Naive B cell (primary cell): ENCODE measurements around the gene SHC3. TPM values are rescaled to one million over a fixed set of nuclear protein-coding genes. Genes with fewer than 3 reads are reported as not detected.
A peak's percentile ranks its signal among the peaks of the same experiment; 100 is the strongest.

ENCODE experiments used
- ATAC-seq, 2 donors: fragments of 150-1000 bp; cut with Tn5 transposase; 2 replicates each; pipeline ENCODE4 v1.10.0; 2021; ENCODE audit warnings: low read depth in 2 of 2, mild to moderate bottlenecking in 2 of 2, moderate library complexity in 2 of 2
- DNase-seq: peaks from one replicate; pipeline ENCODE4 v3.0.0; 2022
- H3K27ac Mint-ChIP-seq, 6 donors: one replicate each; pipeline ENCODE4 v1.8.0; 2020 to 2022; ENCODE audit warnings: mild to moderate bottlenecking in 6 of 6, mixed read lengths in 6 of 6, moderate library complexity in 5 of 6, inconsistent platforms in 2 of 6
- H3K27me3 Mint-ChIP-seq, 3 donors: one replicate each; pipeline ENCODE4 v1.8.0; 2021 to 2022; ENCODE audit warnings: mixed read lengths in 3 of 3, mild to moderate bottlenecking in 1 of 3
- H3K36me3 Mint-ChIP-seq, 2 donors: one replicate each; pipeline ENCODE4 v1.8.0; 2020 to 2022; ENCODE audit warnings: mixed read lengths in 2 of 2, inconsistent platforms in 1 of 2, mild to moderate bottlenecking in 1 of 2
- H3K4me1 Mint-ChIP-seq, 3 donors: one replicate each; pipeline ENCODE4 v1.8.0; 2020 to 2022; ENCODE audit warnings: mixed read lengths in 3 of 3, inconsistent platforms in 1 of 3, mild to moderate bottlenecking in 1 of 3, moderate library complexity in 1 of 3
- H3K4me3 Mint-ChIP-seq, 8 donors: one replicate each; pipeline ENCODE4 v1.8.0; 2020 to 2022; ENCODE audit warnings: mild to moderate bottlenecking in 8 of 8, mixed read lengths in 8 of 8, moderate library complexity in 8 of 8, inconsistent platforms in 2 of 8
- H3K9me3 Mint-ChIP-seq, 7 donors: one replicate each; pipeline ENCODE4 v1.8.0; 2020 to 2022; ENCODE audit warnings: mixed read lengths in 7 of 7, mild to moderate bottlenecking in 5 of 7, inconsistent platforms in 2 of 7, moderate library complexity in 1 of 7
- polyA plus RNA-seq, 6 donors: library from polyadenylated mRNA; unstranded; fragments of 300-500 nt; fragmentation: Illumina TruSeq; gene quantifications; one replicate each; pipeline ENCODE4 v1.2.3, GENCODE V29; 2021; ENCODE audit warnings: low read depth in 6 of 6

Gene SHC3
- polyA plus RNA-seq, 6 donors from 2014 or later, result 0.04 to 0.24 TPM; not detected in 4

- H3K36me3 Mint-ChIP-seq, result peaks cover 0 to 7% of the 10 kb centered on the region in 2 donors
- no peaks in the 10 kb centered on the region for H3K4me1 Mint-ChIP-seq
- H3K9me3 Mint-ChIP-seq, result peaks cover 0 to 48% (median 24%) of the 10 kb centered on the region in 7 donors
- DNase-seq, result no peak
- no peak for ATAC-seq
- H3K27me3 Mint-ChIP-seq, result peaks cover 18 to 61% (median 50%) of the 10 kb centered on the region in 3 donors
- no peak overlapping the region for H3K4me3 Mint-ChIP-seq
- H3K27ac Mint-ChIP-seq, result peak overlapping the region in 1 of 6 donors; percentile 46
These were observed 148.8 kb downstream of the SHC3 start for GRCh38 chr9:89029788-89030187.

- no peak for DNase-seq
- H3K9me3 Mint-ChIP-seq, result peaks cover 0 to 43% (median 26%) of the 10 kb centered on the region in 7 donors
- H3K27me3 Mint-ChIP-seq, result peaks cover 26 to 49% (median 34%) of the 10 kb centered on the region in 3 donors
- ATAC-seq, result no peak
- peaks cover 0 to 7% of the 10 kb centered on the region in 2 donors for H3K36me3 Mint-ChIP-seq
- H3K4me1 Mint-ChIP-seq, result no peaks in the 10 kb centered on the region
- no peak overlapping the region for H3K4me3 Mint-ChIP-seq
- no peak overlapping the region for H3K27ac Mint-ChIP-seq
These were observed 151.7 kb downstream of the SHC3 start for GRCh38 chr9:89026876-89027275.

- no peak for ATAC-seq
- no peak overlapping the region for H3K4me3 Mint-ChIP-seq
- H3K9me3 Mint-ChIP-seq, result peaks cover 0 to 30% (median 19%) of the 10 kb centered on the region in 7 donors
- H3K36me3 Mint-ChIP-seq, result peaks cover 0 to 7% of the 10 kb centered on the region in 2 donors
- H3K27ac Mint-ChIP-seq, result no peak overlapping the region
- H3K27me3 Mint-ChIP-seq, result peaks cover 27 to 43% (median 36%) of the 10 kb centered on the region in 3 donors
- DNase-seq, result no peak
- no peaks in the 10 kb centered on the region for H3K4me1 Mint-ChIP-seq
These were observed 153.1 kb downstream of the SHC3 start for GRCh38 chr9:89025553-89025952.

- Mint-ChIP-seq H3K27me3 (peaks cover 29 to 48% (median 36%) of the 10 kb centered on the region in 3 donors), H3K9me3 (peaks cover 0 to 21% (median 11%) of the 10 kb centered on the region in 7 donors), H3K27ac (no peak overlapping the region), H3K36me3 (peaks cover 0 to 6% of the 10 kb centered on the region in 2 donors), H3K4me1 (no peaks in the 10 kb centered on the region), H3K4me3 (no peak overlapping the region)
- ATAC-seq, result no peak
- no peak for DNase-seq
These were observed 153.9 kb downstream of the SHC3 start for GRCh38 chr9:89024727-89025126.

GRCh38 chr9:89023740-89024139, 154.9 kb downstream of the SHC3 start:
- no peaks in the 10 kb centered on the region for H3K36me3 Mint-ChIP-seq
- DNase-seq, result no peak
- no peaks in the 10 kb centered on the region for H3K4me1 Mint-ChIP-seq
- peaks cover 0 to 14% (median 7%) of the 10 kb centered on the region in 7 donors for H3K9me3 Mint-ChIP-seq
- no peak overlapping the region for H3K4me3 Mint-ChIP-seq
- no peak for ATAC-seq
- peaks cover 29 to 48% (median 36%) of the 10 kb centered on the region in 3 donors for H3K27me3 Mint-ChIP-seq
- H3K27ac Mint-ChIP-seq, result peak overlapping the region in 1 of 6 donors; percentile 60

- DNase-seq, result no peak
- Mint-ChIP-seq H3K36me3 (no peaks in the 10 kb centered on the region), H3K4me1 (no peaks in the 10 kb centered on the region), H3K4me3 (no peak overlapping the region), H3K27me3 (peaks cover 25 to 46% (median 34%) of the 10 kb centered on the region in 3 donors), H3K27ac (no peak overlapping the region), H3K9me3 (peaks cover 0 to 13% (median 7%) of the 10 kb centered on the region in 7 donors)
- no peak for ATAC-seq
These were observed 155.7 kb downstream of the SHC3 start for GRCh38 chr9:89022902-89023301.

- peaks cover 24 to 47% (median 27%) of the 10 kb centered on the region in 3 donors for H3K27me3 Mint-ChIP-seq
- no peaks in the 10 kb centered on the region for H3K36me3 Mint-ChIP-seq
- H3K27ac Mint-ChIP-seq, result no peak overlapping the region
- no peak for DNase-seq
- H3K4me3 Mint-ChIP-seq, result no peak overlapping the region
- no peaks in the 10 kb centered on the region for H3K4me1 Mint-ChIP-seq
- H3K9me3 Mint-ChIP-seq, result peaks cover 0 to 18% (median 7%) of the 10 kb centered on the region in 7 donors
- ATAC-seq, result no peak
These were observed 156.4 kb downstream of the SHC3 start for GRCh38 chr9:89022001-89022759.

- ATAC-seq, result no peak
- Mint-ChIP-seq H3K27me3 (peaks cover 18 to 43% (median 19%) of the 10 kb centered on the region in 3 donors), H3K4me3 (no peak overlapping the region), H3K27ac (no peak overlapping the region), H3K4me1 (no peaks in the 10 kb centered on the region), H3K9me3 (peaks cover 0 to 24% (median 10%) of the 10 kb centered on the region in 7 donors), H3K36me3 (no peaks in the 10 kb centered on the region)
- DNase-seq, result no peak
These were observed 157.3 kb downstream of the SHC3 start for GRCh38 chr9:89021154-89021803.

- Mint-ChIP-seq H3K4me3 (no peak overlapping the region), H3K27ac (no peak overlapping the region), H3K9me3 (peaks cover 0 to 22% (median 12%) of the 10 kb centered on the region in 7 donors), H3K27me3 (peaks cover 18 to 41% (median 20%) of the 10 kb centered on the region in 3 donors), H3K4me1 (no peaks in the 10 kb centered on the region), H3K36me3 (no peaks in the 10 kb centered on the region)
- DNase-seq, result no peak
- no peak for ATAC-seq
These were observed 157.9 kb downstream of the SHC3 start for GRCh38 chr9:89020754-89021153.

- Mint-ChIP-seq H3K4me3 (no peak overlapping the region), H3K27me3 (peaks cover 8 to 37% (median 13%) of the 10 kb centered on the region in 3 donors), H3K9me3 (peaks cover 0 to 16% (median 9%) of the 10 kb centered on the region in 7 donors), H3K27ac (no peak overlapping the region), H3K4me1 (peaks cover 0 to 4% (median 0%) of the 10 kb centered on the region in 3 donors), H3K36me3 (no peaks in the 10 kb centered on the region)
- ATAC-seq (no peak), DNase-seq (no peak)
These were observed 163.3 kb downstream of the SHC3 start for GRCh38 chr9:89015336-89015735.

- ATAC-seq (no peak), DNase-seq (no peak)
- Mint-ChIP-seq H3K36me3 (no peaks in the 10 kb centered on the region), H3K27ac (peak overlapping the region in 1 of 6 donors; percentile 42), H3K27me3 (peaks cover 8 to 33% (median 13%) of the 10 kb centered on the region in 3 donors), H3K9me3 (peaks cover 0 to 16% (median 9%) of the 10 kb centered on the region in 7 donors), H3K4me1 (peaks cover 0 to 4% (median 0%) of the 10 kb centered on the region in 3 donors), H3K4me3 (no peak overlapping the region)
These were observed 164.5 kb downstream of the SHC3 start for GRCh38 chr9:89014153-89014552.

- DNase-seq (no peak), ATAC-seq (no peak)
- peak overlapping the region in 1 of 6 donors; percentile 42 for H3K27ac Mint-ChIP-seq
- peaks cover 0 to 4% (median 0%) of the 10 kb centered on the region in 3 donors for H3K4me1 Mint-ChIP-seq
- no peaks in the 10 kb centered on the region for H3K36me3 Mint-ChIP-seq
- peaks cover 0 to 16% (median 9%) of the 10 kb centered on the region in 7 donors for H3K9me3 Mint-ChIP-seq
- H3K27me3 Mint-ChIP-seq, result peaks cover 8 to 36% (median 13%) of the 10 kb centered on the region in 3 donors
- no peak overlapping the region for H3K4me3 Mint-ChIP-seq
These were observed 165.0 kb downstream of the SHC3 start for GRCh38 chr9:89013660-89014059.

- no peaks in the 10 kb centered on the region for H3K36me3 Mint-ChIP-seq
- ATAC-seq (no peak), DNase-seq (no peak)
- H3K4me3 Mint-ChIP-seq, result no peak overlapping the region
- H3K4me1 Mint-ChIP-seq, result peaks cover 0 to 4% (median 0%) of the 10 kb centered on the region in 3 donors
- no peak overlapping the region for H3K27ac Mint-ChIP-seq
- H3K9me3 Mint-ChIP-seq, result peaks cover 0 to 10% (median 6%) of the 10 kb centered on the region in 7 donors
- peaks cover 4 to 29% (median 18%) of the 10 kb centered on the region in 3 donors for H3K27me3 Mint-ChIP-seq
These were observed 166.2 kb downstream of the SHC3 start for GRCh38 chr9:89012294-89013042.
